GM19372 (cell line): ENCODE measurements around the gene SDK1.

ENCODE experiments used
- ATAC-seq: cut with Tn5 transposase; IDR thresholded peaks from one replicate; pipeline ENCODE4 v1.9.1; 2021; ENCODE audit warnings: mild to moderate bottlenecking, low read depth, moderate library complexity; ENCODE audit not compliant: unreplicated experiment

The SDK1 gene

DNA sequence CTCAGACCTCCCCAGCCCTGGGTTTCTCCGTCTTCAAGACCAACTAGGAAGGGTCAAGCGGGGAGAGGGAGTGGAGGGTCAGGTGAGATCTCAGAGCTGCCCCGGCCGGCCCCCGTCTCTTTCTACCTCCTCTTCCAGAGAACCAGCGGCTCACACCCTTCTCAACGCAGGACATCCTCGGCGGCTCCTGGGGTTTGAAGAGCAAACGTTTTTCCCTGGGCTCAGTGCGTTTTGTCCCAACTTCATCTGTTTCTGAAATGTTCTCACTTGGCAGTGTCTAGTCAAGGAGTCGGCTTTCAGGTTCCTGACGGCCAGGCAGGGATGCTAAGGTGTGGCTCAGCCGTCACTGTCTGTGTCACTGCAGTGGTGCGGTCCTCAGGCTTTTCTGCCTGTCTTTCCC, 964.6 kb downstream of the SDK1 start:
- no peak for ATAC-seq

GRCh38 chr7:4266270-4267040, 965.4 kb downstream of the SDK1 start:
- ATAC-seq: no peak

GRCh38 chr7:4267341-4268039, 966.4 kb downstream of the SDK1 start:
- ATAC-seq: no peak

- ATAC-seq: no peak
Observed at GRCh38 chr7:4268040-4268965, 967.3 kb downstream of the SDK1 start.

DNA sequence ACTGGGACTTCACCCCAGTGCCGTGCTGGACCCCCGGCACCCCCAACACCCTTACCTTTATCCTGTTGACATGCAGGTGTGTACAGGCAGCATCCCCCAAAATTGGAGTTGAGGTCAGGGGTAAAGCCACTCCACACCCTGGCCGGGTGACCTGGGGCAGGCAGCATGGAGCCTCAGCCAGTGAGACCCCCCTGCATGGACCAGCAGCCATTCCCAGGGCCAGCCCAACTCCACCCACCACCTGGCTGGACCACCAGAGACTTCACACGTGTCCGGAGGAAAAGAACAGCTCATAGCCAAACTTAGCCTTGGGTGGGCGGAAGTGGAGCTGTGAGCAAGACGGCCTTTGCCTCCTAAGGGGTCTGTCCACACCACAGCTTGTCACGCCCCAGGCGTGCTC, 968.0 kb downstream of the SDK1 start:
- no peak for ATAC-seq

DNA sequence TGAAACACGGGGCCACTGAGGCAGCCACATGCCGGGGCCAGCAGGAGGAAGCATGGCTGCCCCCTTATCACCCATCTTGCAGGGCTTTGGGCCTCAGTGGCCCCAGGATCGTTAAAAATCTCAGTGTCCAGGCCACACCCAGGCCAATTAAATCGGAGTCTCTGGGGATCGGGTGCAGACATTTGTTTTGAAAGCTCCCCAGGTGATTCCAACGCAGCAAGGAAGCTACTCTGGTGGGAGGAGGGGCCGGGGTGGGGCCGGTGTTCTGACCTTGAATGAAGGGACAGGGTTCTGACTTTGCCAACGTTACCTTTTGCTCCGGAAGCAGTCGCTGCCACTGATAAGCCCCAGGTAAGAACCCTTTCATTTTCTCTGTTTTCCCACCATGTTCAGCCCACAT, 968.7 kb downstream of the SDK1 start:
- ATAC-seq: no peak

- ATAC-seq: no peak
Observed at GRCh38 chr7:4270268-4270667, 969.2 kb downstream of the SDK1 start.

DNA sequence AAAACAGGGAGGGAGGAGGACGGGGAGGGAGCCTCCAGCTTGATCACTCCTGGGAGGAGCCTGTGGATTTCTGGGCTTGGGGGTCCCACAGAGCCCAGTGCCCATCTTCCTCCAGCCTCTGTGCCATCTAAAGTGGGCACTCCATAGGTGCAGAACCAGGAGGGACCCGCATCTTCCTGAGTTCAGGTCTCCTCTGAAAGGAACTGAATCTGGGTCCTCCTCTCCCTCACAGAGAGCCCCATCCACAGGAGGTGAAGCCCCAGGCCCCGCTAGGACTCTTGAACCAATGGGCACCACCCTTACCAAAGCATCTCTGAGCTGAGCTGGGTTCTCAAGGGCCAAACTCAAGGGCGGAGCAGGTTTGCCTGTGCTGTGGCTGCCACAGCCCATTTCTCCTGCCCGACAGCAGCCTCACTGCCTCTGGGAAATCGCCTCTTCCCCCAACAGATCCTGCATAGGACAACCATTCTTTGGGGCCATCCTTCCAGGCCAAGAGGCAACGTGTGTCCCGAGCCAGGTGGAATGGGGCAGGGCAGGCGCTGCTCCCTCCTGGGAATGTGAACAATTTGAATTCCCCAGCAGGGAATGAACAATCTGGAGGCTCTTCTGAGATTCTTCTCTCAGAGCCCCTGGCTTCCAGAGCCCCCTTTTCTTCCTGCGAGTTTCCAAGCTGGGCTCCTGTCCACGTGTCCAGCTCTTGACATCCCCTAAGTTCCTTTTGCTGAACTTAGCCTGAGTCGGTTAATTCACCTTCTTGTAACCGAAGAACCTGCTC, 970.1 kb downstream of the SDK1 start:
- no peak for ATAC-seq

DNA sequence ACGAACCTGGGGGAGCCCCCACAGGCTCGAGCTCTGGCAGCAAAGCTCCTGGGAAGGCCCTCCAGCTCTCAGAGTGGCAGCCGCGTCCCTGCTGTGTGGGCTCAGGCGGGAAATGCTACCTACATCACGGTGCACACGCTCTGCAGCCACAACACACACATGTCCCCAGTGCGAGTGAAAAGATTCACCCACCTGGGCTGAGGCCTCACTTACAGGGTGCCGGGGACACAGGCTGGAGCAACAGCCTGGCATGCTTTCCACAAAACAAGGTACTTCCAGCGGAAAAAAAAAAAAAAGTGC, 970.6 kb downstream of the SDK1 start:
- no peak for ATAC-seq

DNA sequence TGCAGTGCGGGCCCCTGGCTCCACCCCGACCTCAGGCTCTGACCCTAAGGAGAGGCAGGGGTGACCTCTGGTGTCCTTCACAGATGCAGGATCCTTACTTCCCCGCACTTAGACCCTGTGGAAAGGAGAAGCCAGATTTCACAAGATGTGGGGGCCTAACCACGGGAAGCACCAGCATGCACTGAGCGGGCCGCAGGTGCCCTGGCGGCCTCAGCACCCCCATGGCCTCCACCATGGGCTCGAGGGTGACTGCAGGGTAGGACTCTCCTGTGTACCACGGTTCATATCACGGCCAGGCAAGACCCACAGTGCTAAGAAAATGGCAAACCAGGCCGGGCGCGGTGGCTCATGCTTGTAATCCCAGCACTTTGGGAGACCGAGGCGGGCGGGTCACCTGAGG, 971.1 kb downstream of the SDK1 start:
- ATAC-seq: no peak

- no peak for ATAC-seq
Observed at GRCh38 chr7:4273566-4274230, 972.6 kb downstream of the SDK1 start.

DNA sequence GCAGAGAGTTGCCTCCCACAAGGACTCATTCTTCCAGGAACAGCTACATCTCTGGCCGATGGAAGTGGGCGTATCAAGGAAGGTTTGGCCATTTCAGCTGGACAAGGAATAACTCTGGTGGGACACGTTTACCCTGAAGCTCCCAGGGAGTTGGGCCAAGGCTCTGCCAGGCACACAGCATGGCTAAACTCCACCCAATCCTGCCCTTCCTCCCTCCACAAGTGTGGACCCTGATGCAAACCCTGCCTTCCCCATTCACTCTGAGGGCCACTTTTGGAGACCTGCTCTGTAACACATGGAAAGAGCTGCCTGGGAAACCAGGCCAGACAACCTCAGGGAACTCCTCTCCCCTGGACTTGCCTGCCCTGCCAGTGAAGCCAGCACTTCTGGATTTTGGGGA, 973.2 kb downstream of the SDK1 start:
- no peak for ATAC-seq

DNA sequence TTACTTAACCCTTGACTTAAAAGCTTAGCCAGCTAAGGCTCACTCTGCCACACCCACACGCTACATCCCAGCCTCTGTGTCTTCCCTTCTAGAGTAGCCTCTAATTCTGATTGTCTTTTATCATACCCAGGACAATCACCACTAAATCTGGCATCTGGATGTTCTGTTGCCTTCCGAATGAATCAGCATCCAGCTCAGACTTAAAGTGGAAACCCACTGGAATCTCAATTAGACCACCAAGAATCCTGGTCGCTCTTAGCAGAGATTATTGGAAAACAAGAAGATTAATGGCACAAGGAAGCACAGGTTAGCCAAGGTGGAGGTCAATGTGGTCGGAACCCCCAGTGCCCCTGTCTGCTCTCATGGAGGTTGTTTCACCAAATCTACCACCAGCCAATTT, 976.9 kb downstream of the SDK1 start:
- ATAC-seq: no peak

DNA sequence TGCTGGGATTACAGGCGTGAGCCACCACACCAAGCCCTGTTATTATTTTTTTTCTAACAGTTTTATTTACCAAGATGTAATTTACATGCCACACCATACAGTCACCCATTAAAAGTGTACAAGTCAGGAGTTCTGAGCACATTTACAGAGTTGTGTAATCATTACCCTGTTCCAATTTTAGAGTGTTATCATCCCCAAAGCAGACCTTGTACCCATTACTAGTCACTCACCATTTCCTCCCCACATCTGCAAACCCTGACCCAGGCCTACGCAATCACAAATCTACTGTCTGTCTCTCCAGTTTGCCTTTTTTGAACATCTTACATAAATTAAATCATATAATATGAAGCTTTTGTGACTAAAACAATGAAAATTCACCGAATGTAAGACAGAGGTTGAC, 978.2 kb downstream of the SDK1 start:
- ATAC-seq: no peak

DNA sequence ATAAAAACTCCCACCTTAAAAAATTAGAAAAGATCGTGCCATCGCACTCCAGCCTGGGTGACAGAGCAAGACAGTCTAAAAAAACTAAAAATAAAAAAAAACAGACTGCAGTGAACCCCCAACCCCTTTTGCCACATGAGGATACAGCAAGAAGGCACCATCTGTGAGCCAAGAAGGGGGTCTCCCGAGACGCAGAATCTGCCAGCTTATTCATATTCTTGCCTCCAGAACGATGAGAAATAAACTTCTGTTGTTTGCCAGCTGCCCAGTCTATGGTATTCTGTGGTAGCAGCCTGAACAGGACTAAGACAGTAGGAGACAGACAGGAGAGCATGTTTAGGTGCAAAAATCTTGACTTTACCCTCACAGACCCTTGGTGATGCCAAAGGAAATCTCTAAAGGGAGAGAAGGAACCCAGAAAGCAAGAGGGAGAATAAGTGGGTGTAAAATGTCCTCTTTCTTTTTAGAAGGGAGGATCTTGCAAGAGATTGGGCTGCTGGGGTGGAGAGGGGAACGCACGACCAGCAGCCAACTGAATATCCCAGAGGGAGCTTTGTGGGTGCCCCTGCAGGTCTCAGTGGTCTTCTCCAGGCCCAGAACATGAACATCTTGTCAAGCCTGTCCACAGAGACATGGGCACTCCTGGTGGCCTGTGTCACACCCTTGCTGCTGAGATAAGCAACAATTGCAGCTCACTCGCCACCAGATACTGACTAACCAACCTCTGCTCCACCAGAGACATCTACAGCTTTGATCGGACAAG, 980.4 kb downstream of the SDK1 start:
- ATAC-seq: no peak

DNA sequence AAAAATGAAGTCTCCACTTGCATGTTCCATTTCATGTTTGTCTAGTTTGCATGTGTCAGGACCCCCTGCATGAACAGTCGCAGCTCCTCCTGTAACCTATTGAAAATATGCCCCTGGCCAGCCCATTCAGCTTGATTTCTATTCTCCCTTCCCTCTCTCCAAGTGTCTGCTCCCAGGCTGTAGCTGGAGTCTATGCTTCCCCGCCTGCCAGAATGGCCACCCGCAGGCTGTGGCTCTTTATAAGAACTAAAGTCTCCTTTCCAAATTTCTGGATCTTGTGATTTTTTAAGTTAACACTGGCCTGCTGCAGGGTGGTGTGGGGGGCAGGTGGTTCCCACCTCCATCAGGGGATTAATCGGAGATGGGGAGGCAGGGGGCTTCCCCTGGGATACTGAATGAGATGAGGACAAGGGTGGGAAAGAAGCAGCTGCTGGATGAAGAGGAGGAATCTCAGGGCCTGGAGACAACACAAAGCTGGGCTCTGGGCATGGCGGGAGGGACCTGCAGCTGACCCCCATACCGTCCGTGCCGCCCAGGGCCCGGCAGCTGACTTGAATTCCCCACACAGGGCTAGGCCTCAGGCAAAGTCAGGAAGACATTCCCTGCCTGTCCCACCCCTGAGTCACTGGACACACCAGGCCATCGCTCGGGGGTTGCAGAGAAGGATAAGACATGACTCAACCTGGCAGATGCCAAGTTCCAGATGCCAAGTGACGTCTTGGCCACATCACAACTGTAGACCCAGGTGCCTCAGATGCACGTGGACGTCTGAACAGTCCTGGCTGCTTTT, 981.6 kb downstream of the SDK1 start:
- no peak for ATAC-seq

DNA sequence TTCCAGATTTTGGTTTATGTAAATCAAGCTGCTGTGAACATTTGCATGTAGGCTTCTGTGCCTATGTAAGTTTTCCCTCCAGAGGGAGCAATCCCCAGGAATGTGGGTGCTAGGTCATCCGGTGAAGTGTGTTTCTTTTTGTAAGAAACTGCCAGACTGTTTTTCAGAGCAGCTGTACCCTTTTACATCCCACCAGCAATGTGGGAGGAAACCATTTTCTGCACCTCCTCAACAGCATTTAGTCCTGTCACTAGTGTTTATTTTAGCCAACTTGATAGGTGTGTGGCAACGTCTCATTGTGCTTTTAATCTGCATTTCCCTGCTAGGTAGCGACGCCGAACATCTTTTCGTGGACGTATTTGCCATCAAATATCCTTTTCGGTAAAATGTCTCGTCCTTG, 985.3 kb downstream of the SDK1 start:
- no peak for ATAC-seq

- no peak for ATAC-seq
Observed at GRCh38 chr7:4288791-4289394, 987.8 kb downstream of the SDK1 start.
